ENCODE data around the gene SLC16A10. TPM values are rescaled to one million over a fixed set of nuclear protein-coding genes. Genes with fewer than 3 reads are reported as not detected.

The SLC16A10 gene
- total and polyA plus RNA-seq, 7 donors = 13.9 to 106 (median 43.1) TPM

GRCh38 chr6:111157412-111157811, 70.1 kb downstream of the SLC16A10 start:
- WGBS, 3 donors = 62 to 89% (median 66%) methylated on average over 5 of the region's 5 CpGs
- Histone ChIP-seq H3K4me1 (no peaks in the 10 kb centered on the region), H3K36me3 (ENCODE audit: insufficient read depth in 1 of 2, low read depth in 1 of 2) (peaks cover 0 to 4% of the 10 kb centered on the region in 2 donors), H3K27ac (no peak overlapping the region), H3K27me3 (ENCODE audit: insufficient read depth in 3 of 3, low read length in 2 of 3) (peaks cover 0 to 2% (median 0%) of the 10 kb centered on the region in 3 donors), H3K4me3 (no peak overlapping the region), H3K9me3 (peaks cover 5% of the 10 kb centered on the region)
- ATAC-seq = no peak
- TF ChIP-seq, protein P1, sequence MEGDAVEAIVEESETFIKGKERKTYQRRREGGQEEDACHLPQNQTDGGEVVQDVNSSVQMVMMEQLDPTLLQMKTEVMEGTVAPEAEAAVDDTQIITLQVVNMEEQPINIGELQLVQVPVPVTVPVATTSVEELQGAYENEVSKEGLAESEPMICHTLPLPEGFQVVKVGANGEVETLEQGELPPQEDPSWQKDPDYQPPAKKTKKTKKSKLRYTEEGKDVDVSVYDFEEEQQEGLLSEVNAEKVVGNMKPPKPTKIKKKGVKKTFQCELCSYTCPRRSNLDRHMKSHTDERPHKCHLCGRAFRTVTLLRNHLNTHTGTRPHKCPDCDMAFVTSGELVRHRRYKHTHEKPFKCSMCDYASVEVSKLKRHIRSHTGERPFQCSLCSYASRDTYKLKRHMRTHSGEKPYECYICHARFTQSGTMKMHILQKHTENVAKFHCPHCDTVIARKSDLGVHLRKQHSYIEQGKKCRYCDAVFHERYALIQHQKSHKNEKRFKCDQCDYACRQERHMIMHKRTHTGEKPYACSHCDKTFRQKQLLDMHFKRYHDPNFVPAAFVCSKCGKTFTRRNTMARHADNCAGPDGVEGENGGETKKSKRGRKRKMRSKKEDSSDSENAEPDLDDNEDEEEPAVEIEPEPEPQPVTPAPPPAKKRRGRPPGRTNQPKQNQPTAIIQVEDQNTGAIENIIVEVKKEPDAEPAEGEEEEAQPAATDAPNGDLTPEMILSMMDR (IDR thresholded peaks at IDR 0.05) = no peak
- intact Hi-C loops (cut with DNase I) = no loop called here
- DNase-seq = no peak

- TF ChIP-seq, protein P1 (IDR thresholded peaks at IDR 0.05) = no peak
- intact Hi-C loops (cut with DNase I) = no loop called here
- H3K27ac ChIP-seq = no peak overlapping the region
- no peak overlapping the region for H3K4me3 ChIP-seq
- peaks cover 11% of the 10 kb centered on the region for H3K9me3 ChIP-seq
- H3K27me3 ChIP-seq (ENCODE audit: insufficient read depth in 3 of 3, low read length in 2 of 3) = peaks cover 0 to 2% (median 0%) of the 10 kb centered on the region in 3 donors
- ATAC-seq (no peak), DNase-seq (no peak)
- H3K4me1 ChIP-seq = no peaks in the 10 kb centered on the region
- H3K36me3 ChIP-seq (ENCODE audit: insufficient read depth in 1 of 2, low read depth in 1 of 2) = peaks cover 0 to 4% of the 10 kb centered on the region in 2 donors
Measured at GRCh38 chr6:111159633-111160032, 72.3 kb downstream of the SLC16A10 start.

DNA sequence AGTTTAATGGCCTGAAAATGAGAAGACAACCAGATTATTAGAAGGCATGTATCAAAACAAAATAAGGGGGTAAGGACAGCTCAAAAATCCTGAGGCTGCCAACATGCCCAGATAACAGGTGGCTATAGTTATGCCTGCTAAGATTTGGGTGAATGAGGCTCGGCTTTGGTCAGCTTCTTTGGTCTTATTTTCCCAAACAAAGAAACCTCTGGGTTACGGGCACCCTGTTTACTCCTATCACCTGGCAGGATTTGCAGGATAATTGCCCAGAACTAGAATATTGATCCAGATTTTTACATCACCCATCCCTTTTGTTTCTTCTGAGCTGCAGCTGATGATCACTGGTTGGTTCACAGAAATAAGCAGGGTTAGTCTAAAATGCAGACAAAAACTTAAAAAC, 74.3 kb downstream of the SLC16A10 start:
- ATAC-seq (no peak), DNase-seq (no peak)
- H3K4me1 ChIP-seq = no peaks in the 10 kb centered on the region
- intact Hi-C loops (cut with DNase I) = no loop called here
- H3K9me3 ChIP-seq = peaks cover 11% of the 10 kb centered on the region
- 72 to 83% (median 74%) methylated on average over 2 of the region's 2 CpGs for WGBS, 3 donors
- TF ChIP-seq, protein P1 (IDR thresholded peaks at IDR 0.05) = no peak
- H3K36me3 ChIP-seq (ENCODE audit: insufficient read depth in 1 of 2, low read depth in 1 of 2) = peaks cover 0 to 4% of the 10 kb centered on the region in 2 donors
- H3K27me3 ChIP-seq (ENCODE audit: insufficient read depth in 3 of 3, low read length in 2 of 3) = peaks cover 0 to 2% (median 0%) of the 10 kb centered on the region in 3 donors
- H3K4me3 ChIP-seq = no peak overlapping the region
- H3K27ac ChIP-seq = no peak overlapping the region

GRCh38 chr6:111162504-111162903, 75.2 kb downstream of the SLC16A10 start:
- no peak for DNase-seq
- intact Hi-C loops (cut with DNase I) = no loop called here
- peaks cover 11% of the 10 kb centered on the region for H3K9me3 ChIP-seq
- H3K27me3 ChIP-seq (ENCODE audit: insufficient read depth in 3 of 3, low read length in 2 of 3) = peaks cover 0 to 2% (median 0%) of the 10 kb centered on the region in 3 donors
- no peaks in the 10 kb centered on the region for H3K4me1 ChIP-seq
- TF ChIP-seq, protein P1 (IDR thresholded peaks at IDR 0.05) = no peak
- ATAC-seq = no peak
- H3K4me3 ChIP-seq = no peak overlapping the region
- H3K27ac ChIP-seq = no peak overlapping the region
- peaks cover 0 to 4% of the 10 kb centered on the region in 2 donors for H3K36me3 ChIP-seq (ENCODE audit: insufficient read depth in 1 of 2, low read depth in 1 of 2)

All from psoas muscle (tissue), 8 donors.